G401 (cell line): ENCODE measurements around the gene POC1B. TPM values are rescaled to one million over a fixed set of nuclear protein-coding genes. Genes with fewer than 3 reads are reported as not detected.
A peak's percentile ranks its signal among the peaks of the same experiment; 100 is the strongest.

Experiments used
- DNase-seq: peaks from one replicate; pipeline ENCODE4 v3.0.0-alpha.2; 2015; ENCODE audit warnings: low spot score
- in situ Hi-C: cut with HindIII; loops from 2 replicates; pipeline ENCODE4 v1.10.0; 2016; ENCODE audit warnings: low sequenced_read_pairs, mixed read lengths
- total RNA-seq: library from RNA; depleted of rRNA; stranded (reverse); fragments of >200 nt; shearing (Covaris generic); gene quantifications from 2 replicates; pipeline ENCODE4 v1.2.3, GENCODE V29; 2014; rRNA removed

Gene POC1B
- 58.7 and 72.0 TPM in 2 replicates for total RNA-seq

DNA sequence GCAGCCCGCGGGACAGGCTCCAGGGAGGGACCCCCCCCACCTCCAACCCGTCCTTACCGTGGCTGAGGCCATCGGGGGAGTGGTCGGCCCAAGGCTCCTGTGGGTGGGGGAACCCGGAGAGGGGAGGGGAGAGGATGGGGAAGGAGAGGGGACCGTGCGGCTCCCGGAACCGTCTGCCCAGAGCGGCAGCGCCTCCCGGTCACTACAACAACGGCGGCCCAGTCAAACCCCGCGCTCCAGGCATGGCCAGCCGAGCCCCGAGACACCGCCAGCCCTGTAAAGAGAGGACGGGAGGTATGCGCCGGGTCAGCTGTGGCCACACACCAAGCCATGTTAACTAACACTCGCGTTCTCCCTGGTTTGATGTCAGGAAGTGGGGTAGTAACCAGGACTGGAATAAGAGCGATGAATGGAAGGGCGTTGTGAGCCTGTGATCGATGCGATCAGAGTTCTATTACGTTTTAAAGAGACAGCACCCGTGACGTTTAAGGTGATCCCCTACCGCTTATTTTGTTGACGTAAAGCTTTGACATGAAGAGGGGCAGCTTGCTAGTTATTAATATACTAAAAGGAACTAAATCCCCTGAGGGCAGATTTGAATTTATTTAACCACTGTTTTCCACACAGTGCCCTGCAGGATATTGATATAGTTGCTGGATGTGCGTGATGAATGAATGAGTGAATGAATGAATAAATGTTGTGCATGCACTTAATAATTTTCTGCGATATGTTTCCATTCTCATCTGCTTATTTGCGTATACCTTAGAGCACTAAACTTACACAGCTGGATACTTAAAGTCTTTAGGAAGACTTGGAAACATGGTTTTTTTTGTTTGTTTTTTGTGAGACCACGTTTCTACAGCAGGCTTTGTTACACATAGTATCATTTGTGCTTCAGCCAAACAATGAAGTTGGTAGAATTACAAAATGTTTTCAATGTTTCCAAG lies at the start of gene POC1B:
TSS of gene POC1B (minus strand) at position 224 of the 947 bp plus-strand sequence. CDS start at position 72, 152 bp downstream.
- DNase-seq, result peak; percentile 92
- in situ Hi-C loops, result no loop called here

DNA sequence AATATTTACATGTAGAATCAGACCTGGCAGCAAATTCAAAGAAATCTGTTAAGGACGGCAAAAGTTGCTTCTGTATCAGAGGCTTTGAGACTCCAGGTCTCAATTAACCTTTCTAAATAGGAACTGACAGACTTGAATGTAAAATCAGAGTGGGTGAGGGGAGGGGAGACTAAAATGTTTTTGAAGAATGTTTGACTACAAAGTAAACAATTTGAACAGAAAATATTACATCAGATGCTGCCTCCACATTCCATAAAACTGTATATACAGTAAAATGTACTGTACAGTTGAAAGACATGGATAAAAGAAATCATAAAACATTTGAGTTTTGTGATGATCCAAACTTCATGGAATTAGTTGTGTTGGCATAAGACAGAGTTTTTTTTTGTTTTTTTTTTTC lies 49.5 kb upstream of the POC1B start:
- no peak for DNase-seq
- in situ Hi-C loops, result no loop called here

DNA sequence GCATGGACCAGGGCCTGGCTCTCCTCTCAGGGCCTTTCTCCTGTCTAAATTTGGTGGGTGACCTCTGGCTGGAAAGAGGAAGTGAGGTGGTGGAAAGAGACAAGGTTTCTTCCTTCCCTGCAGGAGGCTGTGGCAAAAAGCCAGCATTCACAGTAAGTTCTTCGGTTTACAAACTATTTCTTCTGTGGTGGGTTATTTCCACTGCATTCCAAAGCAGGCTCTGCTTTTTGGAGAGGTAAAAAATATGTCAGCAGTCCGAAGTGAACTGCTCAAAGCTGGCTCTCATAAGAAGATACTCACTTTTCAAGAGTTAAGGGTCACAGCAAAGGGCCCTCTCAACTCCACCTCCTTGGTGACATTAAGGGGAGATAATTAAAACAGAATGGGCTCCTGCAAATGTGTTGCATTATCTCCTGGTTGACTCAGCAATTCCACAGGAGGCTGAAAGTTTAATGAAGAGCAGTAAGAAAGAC lies 48.9 kb upstream of the POC1B start:
- no peak for DNase-seq
- in situ Hi-C loops, result no loop called here

DNA sequence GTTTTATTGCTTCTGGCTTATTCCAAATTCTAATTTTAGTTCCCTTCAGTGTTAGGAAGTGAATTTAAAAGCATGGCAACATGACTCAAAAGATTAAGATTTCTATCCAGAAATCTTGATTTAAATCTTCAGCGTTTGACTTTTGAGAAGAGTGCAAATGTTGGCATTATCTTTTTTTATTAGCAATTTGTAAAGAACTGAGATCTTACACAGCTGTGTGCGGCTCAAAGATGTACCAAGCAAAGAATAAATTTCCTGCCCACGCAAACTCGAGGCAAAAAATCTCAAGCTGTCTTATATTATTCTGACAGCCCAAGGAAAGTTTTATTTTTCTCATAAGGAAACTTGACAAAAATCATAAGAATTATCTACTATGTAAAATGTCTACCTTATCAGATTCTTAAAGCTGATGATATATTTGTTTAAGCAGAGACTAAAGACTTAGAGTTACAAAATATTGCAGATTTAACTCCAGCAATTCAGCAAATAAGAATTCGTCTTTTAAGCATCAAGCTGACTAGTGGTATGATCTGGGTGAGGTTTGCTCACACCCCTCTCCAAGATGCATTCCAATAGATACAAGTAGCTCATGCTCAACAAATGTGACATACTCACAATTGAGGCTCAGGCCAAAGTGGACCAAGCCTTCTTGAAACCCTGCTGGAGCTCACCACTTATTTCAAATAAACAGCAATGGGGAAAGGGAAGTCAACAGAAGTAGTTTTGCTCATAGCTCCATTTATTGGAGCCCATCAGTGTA lies 47.4 kb upstream of the POC1B start:
- in situ Hi-C loops, result no loop called here
- DNase-seq, result no peak

DNA sequence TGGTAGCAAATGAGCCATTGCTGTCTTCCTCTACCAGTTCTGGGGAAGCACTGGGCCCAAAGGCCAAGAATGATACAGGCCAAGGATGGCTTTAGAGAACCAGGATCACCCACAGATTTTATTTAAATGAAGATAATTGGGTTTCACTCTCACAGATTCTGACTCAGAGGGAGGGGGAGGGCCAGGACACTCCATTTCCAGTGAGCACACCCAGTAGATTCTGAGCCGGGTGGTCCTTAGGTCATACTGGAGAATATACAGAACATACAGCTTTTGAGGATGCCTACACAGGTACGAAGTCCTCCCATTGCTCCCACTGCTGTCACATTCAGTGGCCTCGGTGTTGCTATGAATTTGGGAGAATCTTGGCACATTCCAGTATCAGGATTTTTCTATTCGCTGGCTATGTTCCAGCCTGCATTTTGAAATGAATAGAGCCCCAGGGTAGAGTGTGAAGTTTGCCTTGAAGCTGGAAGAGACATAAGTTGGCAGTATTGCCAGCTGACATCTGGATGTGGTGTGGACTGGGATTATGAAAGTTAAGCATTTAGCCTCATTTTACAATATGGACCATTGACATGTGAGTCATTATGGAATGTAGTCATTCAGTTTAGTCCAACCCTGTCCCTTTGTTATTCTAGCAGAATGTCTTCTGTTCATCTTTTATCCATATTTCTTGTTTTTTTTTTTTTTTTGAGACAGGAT lies 45.8 kb upstream of the POC1B start:
- in situ Hi-C loops, result no loop called here
- no peak for DNase-seq

DNA sequence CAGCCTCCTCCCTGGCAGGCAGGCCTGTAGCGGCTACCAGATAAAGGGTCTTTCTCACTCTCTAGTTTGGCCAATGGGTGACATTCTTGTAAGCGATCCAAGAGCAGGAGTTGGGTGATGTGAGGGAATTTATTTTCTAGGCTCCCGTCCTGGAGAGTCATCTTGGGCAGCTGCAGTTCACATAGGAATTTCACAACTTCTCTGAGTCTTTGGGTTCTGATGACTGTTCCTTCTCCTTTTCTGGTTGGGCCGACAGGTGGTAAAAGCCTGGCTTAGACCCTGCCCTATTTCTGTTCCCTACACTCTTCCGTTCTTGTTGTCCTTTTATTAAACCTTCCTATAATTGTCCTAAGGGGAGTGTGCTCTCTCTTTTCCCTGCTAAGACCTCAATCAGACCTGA lies 42.6 kb upstream of the POC1B start:
- no peak for DNase-seq
- in situ Hi-C loops, result no loop called here

DNA sequence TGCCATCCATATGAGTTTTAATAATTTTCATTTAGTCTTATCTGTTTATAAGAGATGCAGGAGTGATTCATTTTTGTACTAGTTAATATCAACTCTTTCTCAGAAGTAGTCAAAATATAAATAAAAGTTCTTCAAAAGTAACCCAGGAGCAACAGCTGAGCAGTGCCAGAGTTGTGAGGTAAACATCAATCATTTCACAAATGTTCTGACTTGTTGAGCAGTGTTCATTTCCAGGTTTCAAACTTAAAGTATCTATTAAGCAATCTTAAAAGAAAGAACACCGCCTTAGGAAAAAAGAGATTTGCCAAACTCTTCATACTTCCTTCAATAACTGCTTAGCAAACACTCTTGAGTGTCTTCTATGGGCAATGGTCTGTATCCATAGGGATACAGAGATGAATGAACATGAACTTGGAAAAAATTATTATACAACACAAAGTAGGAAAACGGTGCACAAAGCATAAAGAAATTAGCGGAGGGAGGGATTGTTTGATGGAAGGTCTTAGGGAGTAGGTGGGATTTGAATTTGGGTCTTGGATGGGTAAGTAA lies 41.9 kb upstream of the POC1B start:
- in situ Hi-C loops, result no loop called here
- no peak for DNase-seq

DNA sequence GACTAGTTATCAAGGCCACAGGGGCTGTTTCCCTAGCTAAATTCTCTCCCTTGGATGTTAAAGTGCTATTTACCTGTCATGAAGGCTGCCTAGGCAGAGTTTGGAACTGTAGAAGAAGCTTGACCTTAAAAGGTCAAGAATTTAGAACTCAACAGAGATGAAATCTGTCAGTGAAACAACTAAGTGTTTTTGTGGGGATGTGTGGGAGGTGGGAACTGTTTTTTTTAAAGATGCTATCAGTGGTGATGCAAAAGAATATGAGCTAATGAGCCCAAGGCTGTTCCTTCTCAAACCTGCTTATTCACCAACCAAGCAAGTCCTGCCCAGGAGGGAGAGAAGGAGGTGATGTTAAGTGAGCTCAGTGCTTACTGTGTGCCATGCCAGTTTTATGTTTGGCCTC lies 40.8 kb upstream of the POC1B start:
- in situ Hi-C loops, result no loop called here

DNA sequence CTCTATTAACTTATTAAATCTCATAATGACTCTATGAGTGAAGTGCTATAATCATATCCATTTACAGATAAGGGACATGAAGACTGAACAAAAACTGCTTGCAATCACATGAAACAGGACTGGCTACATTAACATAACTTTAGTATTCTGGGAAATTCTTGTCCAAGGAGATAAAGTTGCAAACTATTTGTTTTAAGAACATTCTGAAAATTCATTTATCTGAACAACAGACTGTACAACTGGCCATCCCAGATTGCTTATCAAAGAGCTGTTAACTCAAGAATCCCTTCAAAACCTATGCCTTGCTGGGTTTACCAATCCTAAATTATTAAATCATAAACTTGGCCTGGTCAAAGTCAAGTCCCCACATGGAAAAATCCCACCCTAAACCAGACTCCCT lies 39.2 kb upstream of the POC1B start:
- in situ Hi-C loops, result no loop called here

More for the DNA sequence above, 40.8 kb upstream of the POC1B start:
- DNase-seq, result no peak

DNA sequence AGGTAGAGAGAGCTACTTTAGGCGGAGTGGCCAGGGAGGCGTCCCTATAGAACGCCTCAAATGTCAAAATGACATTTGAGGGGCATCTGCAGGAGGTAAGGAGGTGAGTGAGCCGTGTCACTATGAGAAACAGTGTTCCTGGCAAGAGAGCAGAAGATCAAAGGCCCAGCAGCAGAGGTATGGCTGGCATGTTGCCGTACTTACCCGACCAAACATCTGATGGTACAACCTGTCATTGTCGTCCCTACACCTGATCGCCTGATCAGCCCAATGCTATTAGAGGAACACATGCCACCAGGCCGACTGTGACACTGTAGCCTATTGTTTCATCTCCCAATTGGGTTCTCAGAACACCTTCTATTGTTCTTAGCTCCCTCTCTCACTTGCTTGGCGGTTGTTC lies 33.9 kb upstream of the POC1B start:
- in situ Hi-C loops, result no loop called here
- no peak for DNase-seq

More for the DNA sequence above, 39.2 kb upstream of the POC1B start:
- no peak for DNase-seq

DNA sequence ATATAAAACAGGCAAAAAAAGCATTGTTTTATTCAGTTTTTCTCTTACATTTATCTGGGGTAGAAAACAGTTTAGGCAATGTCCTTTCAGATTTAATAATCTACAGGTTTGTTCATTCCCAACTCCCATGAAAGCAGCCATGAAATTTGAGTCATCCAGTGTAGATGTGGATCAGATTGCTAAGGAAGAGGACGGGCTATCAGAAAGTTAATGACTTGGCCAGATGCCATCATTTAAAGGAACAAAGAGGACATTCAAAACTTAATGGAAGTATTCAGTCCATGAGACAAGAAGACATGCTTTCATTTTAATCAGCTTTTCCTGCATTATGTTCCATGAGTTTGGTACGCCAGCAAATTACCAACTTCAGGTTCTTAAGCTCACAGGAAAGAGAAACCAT lies 31.1 kb upstream of the POC1B start:
- in situ Hi-C loops, result no loop called here
- DNase-seq, result no peak

DNA sequence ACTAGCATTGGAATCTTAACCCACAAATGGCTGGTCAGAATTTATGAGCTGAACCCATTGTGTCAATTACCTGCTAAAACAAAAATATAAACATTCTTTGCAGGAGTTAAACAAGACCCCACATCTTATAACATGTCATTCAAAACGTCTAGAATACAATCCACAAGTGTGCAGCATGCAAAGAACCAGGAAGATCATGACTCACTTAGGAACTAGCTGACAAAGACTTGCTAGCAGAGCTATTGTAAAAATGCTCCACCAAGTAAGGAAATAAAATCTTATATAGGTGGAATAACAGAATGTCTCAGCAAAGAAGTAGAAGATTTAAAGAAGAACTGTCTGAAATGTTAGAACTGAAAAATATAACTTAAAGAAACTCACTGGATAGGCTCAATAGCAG lies 26.5 kb upstream of the POC1B start:
- DNase-seq, result no peak
- in situ Hi-C loops, result no loop called here

DNA sequence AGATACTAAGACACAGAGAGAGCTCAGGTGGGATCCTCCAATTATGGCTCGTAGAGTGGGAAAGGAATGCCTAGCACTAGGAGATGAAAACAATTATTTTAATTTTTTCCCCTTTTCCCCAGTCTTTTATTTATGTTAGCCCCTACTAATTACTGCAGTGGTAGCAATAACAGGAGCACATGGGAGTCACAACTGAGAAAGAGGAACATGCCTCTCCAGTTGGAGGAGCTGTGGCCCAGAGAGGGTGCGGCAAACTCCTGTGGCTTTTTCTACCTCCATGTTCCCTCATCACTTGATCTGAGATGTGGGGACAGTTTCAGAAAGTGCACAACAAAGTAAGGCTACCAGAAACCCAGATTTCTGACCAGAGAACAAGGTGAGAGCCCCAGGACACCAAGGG lies 25.9 kb upstream of the POC1B start:
- no peak for DNase-seq
- in situ Hi-C loops, result no loop called here

DNA sequence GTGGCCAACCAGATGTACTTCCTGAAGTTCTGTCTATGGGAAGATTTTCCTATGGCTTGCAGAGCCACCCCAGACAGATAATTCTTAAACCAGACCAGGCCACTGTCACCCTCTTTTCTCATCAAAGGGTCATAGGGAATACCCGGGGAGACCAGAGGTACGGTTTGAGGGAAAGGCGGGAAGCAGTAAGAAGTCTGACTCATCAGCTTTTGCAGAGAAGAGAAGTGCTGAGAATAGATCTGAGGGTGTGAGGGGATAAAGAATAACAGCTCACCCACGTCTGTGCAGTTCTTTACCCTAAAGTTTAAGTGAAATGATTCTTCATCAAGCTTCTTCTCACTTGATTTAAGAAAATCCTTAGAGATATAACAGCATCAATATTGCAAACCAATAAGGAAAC lies 21.3 kb upstream of the POC1B start:
- no peak for DNase-seq
- in situ Hi-C loops, result no loop called here

DNA sequence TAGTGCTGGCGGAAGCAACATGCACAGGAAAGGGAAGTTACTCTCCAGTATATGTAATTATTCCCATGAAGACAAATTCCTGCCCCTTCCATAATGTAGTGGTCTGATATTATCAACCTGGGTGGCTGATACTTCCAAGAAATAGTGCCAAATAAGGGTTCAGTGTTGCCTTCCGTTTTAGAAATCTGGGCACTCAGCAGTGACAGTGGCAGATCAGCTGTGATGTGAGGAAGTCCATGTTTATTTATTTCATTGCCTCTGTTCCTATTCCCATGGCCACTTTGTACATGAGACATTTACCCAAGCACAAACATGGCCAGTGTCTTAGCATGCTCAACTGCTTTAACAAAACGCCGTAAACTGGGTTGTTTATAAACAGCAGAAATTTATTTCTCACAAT lies 20.3 kb upstream of the POC1B start:
- in situ Hi-C loops, result no loop called here
- peak; percentile 3 for DNase-seq

DNA sequence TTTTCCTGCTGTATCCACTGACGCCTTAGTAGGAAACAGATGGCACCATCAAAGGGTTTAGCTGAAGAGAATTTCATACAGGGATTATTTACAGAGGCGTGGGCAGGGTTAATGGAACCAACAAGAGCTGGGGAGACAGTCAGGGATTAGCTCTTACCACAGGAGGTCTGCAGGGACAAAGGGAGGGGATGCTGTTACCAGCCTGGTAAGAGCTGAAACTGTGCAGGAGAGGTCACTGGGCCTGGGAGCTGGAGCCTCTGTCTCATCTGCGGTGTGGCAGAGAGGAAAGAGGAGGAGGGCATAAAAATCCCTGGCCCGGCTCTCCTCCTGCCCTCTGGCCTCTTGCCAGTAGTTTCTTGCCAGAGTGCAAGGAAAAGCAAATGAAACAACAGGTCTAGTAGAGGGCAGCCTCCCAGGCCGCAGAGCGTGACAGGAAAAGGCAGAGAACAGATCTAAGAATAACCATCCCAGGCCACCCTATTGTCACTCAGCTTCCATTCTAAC lies 18.9 kb upstream of the POC1B start:
- in situ Hi-C loops, result no loop called here
- peak; percentile 93 for DNase-seq

DNA sequence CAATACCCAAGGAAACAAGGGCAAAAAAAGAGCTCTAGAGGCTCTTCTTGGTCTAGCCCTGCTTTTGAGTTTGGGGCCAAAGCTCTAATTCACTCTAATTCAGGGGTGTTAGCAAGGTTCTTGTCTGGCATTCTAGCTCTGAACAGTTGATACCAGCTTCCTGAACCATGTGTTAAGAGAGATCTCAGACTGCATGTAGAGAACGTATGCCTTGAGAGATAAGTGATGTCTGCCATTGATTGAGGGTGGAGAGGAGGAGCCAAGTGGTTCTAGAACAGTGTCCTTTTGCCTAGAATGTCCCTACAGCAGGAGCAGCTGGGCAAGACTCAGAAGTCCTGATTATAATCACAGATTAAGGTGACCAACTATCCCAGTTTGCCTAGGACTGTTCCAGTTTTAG lies 18.2 kb upstream of the POC1B start:
- DNase-seq, result no peak

DNA sequence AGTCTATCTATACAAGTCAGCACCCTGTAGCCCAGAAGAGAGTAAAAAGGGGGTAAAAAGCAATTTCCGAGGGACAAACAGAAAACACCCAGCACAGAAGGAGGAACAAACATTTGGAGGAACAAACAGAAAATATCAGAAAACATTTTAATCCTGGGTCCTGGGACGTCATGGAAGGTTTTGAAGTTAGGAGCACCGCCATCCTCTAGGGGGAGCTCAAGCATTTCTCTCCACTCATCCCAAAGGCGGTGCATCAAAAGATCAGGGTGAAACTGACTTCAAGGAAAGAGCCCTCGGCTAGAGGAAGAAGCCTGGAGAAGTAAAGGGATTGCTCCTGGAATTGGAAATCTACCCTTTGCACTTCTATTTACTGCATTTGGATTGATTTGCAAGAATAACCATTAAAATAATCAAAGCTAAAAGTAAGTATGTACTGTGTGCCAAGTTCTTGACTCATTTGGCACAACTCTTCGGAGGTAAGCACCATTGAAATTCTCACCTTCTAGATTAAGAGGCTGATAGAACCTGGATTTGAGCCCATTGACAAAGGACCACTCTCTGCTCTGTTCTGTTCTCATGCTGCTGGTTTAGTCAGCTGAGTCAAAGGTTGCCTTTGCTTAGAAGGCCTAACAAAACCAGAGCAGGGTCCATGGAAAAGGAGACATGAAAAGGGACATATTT lies 17.2 kb upstream of the POC1B start:
- in situ Hi-C loops, result no loop called here

More for the DNA sequence above, 18.2 kb upstream of the POC1B start:
- in situ Hi-C loops, result no loop called here

DNA sequence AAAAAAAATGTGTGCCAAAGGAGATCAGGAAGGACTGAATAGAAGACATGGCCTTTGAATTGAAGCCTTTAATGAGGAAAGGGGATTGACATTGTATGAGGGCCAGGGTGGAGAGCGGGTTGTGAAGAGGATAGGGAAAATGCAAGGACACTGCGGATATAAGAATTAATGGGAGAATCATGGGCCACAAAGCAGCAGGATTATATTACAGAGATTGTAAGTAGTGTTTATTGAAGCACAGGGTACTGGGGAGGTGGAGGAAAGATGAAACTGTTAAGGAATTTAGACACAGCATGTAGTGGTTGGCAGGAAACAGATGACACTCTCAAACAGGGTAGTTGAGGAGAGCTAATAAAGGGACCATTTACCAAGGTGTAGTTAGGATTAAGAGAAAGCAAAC lies 16.4 kb upstream of the POC1B start:
- in situ Hi-C loops, result no loop called here
- no peak for DNase-seq

More for the DNA sequence above, 17.2 kb upstream of the POC1B start:
- DNase-seq, result peak; percentile 75
